Right lobe of liver (tissue), 4 donors: Measurements from ENCODE around the gene THRA.
A peak's percentile ranks its signal among the peaks of the same experiment; 100 is the strongest.

Source experiments
- POLR2A ChIP-seq: fragments of 450-650 bp; IDR thresholded peaks from one replicate; pipeline ENCODE4 v1.6.1; 2017; ENCODE audit warnings: antibody characterized with exemption, mild to moderate bottlenecking
- TF ChIP-seq, protein P1 (sequence below), 4 donors: fragments of 200-600 bp in 3 of 4; fragments of 450-650 bp in 1 of 4; IDR thresholded peaks; one replicate each; pipeline versions ENCODE4 v1.5.1 to v1.8.0; 2016 to 2022; ENCODE audit warnings: antibody characterized with exemption in 4 of 4, mild to moderate bottlenecking in 2 of 4
- donor health status: DM: no; HTN: no; CAD: no.
- donor health status: DM: no; HTN: no; CAD: no.
- donor health status: DM: no; HTN: yes; CAD: no.

DNA sequence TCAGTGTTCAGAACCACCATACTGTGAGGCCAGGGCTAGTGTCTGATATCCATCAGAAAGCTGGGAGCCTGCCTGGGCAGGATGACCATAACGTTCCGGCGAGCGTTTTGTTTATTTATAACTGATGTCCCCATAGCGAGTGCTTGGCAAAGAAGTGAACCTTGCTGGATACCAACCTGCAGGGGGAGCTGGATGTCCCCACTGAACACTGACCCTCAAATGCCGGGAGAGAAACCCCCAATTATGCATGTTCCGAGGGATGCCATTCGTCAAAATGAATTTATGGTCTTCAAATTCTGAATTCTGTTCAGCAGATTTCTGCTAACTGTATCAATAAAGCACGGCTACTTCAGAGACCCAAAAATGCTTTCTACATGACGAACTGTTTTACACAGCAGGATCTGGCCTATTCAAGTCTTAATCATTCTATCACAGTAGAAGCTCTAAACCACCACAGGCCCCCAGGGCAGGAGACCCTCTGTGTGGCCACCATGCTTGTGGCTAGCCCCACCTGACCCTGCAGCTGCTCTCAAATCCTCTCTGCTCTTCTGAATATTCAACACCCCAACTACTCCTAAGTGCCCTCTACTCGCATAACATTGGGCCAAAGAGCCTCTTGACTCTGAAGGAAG, 23.8 kb upstream of the THRA start:
- TF ChIP-seq, protein P1, sequence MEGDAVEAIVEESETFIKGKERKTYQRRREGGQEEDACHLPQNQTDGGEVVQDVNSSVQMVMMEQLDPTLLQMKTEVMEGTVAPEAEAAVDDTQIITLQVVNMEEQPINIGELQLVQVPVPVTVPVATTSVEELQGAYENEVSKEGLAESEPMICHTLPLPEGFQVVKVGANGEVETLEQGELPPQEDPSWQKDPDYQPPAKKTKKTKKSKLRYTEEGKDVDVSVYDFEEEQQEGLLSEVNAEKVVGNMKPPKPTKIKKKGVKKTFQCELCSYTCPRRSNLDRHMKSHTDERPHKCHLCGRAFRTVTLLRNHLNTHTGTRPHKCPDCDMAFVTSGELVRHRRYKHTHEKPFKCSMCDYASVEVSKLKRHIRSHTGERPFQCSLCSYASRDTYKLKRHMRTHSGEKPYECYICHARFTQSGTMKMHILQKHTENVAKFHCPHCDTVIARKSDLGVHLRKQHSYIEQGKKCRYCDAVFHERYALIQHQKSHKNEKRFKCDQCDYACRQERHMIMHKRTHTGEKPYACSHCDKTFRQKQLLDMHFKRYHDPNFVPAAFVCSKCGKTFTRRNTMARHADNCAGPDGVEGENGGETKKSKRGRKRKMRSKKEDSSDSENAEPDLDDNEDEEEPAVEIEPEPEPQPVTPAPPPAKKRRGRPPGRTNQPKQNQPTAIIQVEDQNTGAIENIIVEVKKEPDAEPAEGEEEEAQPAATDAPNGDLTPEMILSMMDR (IDR thresholded peaks at IDR 0.05) = peak; percentile 60 to 74 (median 73)
- no peak for TF ChIP-seq POLR2A
